GM18951 (cell line): ENCODE measurements around the gene SIGMAR1.

Experiments
- POLR2A ChIP-seq: IDR thresholded peaks from 4 replicates; pipeline ENCODE4 v1.6.1; 2011; ENCODE audit warnings: mild to moderate bottlenecking; ENCODE audit not compliant: insufficient read length, insufficient read depth; ENCODE audit errors: extremely low read depth
- in situ Hi-C: fragments of 300-500 bp; cut with MboI; formaldehyde crosslinking; loops from one replicate; pipeline ENCODE4 v1.12.0; 2022; ENCODE audit warnings: low sequenced_read_pairs, mixed read lengths, inconsistent platforms; ENCODE audit not compliant: unreplicated experiment

Gene SIGMAR1

GRCh38 chr9:34664281-34665066, 26.9 kb upstream of the SIGMAR1 start:
- no peak for TF ChIP-seq POLR2A
- in situ Hi-C loops, result no loop called here

- in situ Hi-C loops, result no loop called here
Observed at GRCh38 chr9:34663303-34663605, 25.7 kb upstream of the SIGMAR1 start.

GRCh38 chr9:34662526-34663302, 25.1 kb upstream of the SIGMAR1 start, which contains the start of gene CCL27:
TSS of gene CCL27 (minus strand) at chr9:34662657. CDS start at chr9:34662633, 24 bp downstream.
- in situ Hi-C loops, result no loop called here
- TF ChIP-seq POLR2A, result no peak

More at GRCh38 chr9:34663303-34663605, 25.7 kb upstream of the SIGMAR1 start:
- no peak for TF ChIP-seq POLR2A

GRCh38 chr9:34659592-34660253, 22.1 kb upstream of the SIGMAR1 start:
- in situ Hi-C loops, result no loop called here
- no peak for TF ChIP-seq POLR2A

- in situ Hi-C loops, result no loop called here
- no peak for TF ChIP-seq POLR2A
Observed at GRCh38 chr9:34658461-34658860, 20.9 kb upstream of the SIGMAR1 start.

DNA sequence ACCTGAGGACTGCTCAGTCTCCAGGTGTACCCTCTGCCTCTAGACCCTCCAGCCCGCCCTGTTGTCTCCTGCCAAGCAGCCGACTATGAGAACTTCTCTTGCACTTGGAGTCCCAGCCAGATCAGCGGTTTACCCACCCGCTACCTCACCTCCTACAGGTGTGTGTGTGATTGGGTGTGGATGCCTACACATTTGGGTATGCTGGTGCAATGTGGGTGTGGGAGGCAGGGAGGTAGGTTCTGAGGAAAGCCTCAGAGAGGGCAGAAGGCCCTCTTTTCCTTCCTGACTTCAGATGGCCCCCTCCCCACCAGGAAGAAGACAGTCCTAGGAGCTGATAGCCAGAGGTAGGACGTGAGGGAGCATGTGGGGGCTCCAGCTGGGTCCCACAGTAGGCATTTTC, 19.4 kb upstream of the SIGMAR1 start:
- in situ Hi-C loops, result no loop called here
- no peak for TF ChIP-seq POLR2A

DNA sequence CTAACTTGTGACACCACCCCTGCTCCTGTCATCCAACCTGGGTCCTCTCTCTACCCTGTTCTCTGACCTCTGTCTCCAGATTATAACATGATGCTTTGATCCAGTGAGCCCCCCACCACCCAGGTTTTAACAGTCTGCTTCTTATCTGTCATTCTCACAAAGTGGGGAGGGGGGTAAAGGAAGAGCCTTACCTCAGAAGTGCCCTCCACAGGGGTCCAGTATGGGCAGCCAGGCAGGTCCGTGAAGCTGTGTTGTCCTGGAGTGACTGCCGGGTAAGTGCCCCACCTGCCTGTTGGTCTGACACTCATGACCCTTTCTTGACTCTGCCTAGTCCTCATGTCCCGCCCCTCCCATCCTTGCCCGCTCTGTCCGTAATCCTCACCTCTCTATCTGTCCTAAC, 17.8 kb upstream of the SIGMAR1 start:
- in situ Hi-C loops, result no loop called here
- TF ChIP-seq POLR2A, result no peak

GRCh38 chr9:34654323-34655051, 16.9 kb upstream of the SIGMAR1 start:
- no peak for TF ChIP-seq POLR2A
- in situ Hi-C loops, result no loop called here

DNA sequence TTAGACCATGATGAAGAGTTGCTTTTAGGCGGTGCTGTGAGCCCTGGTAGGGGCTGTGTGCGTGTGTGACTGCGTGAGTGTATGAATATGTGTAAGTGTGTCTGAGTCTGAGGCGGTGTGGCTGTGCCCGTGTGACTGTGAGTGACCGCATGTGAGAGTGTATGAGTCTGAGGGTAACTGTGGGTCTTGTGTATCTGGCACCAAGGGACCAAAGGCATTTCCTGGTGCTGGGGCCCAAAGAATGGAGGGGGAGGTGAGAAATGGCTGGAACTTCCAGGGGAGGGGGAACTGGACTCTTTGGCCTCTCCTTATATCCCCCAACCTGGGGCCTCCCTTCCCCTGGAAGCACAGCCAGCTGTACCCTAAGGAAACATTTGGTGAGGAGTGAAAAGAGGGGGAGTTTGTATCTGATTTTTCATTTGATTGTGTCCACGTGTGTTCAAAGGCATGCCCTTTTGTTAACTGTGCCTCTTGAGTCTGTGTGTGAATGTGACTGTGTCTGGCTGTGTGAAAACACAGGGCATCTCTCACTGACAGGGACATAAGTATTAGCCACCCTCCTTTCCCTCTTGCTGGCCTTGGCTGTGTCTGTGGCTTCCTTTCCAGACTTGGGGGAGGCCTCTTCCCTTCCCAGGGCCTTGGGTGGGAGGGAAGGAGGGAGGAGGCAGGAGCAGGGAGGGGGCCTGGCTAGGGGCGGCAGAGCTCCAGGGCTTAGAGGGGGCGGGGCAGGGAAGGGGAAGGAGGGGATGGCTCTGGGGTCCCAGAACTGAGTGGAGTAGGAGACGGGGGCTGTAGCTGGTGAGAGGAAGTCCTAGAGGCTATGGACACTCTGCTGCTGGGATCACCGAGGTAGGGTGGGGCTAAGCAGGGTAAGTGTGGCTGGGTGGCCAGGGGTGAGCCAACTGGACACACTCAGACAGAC, 15.8 kb upstream of the SIGMAR1 start:
- in situ Hi-C loops, result no loop called here

DNA sequence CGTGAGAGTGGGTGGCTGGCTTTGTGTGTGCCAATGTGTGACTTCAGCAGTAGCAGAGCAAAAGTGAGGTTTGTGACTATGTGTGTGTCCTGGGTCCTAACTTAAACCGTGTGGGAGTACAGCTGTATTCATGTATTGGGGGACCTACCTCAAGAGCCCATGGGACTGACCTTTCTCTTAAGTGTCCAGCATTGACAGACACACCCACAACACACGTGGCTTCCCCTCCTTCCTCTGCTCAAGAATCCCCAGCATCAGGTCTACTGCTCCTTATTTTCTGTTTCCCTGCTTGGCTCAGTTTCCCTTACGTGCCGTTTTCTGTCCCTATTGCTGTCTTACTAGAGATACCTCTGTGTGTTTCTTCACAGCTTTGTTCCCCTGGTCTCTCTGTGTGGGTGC, 15.0 kb upstream of the SIGMAR1 start:
- TF ChIP-seq POLR2A, result no peak
- in situ Hi-C loops, result no loop called here

More for the DNA sequence above, 15.8 kb upstream of the SIGMAR1 start:
- TF ChIP-seq POLR2A, result no peak

- in situ Hi-C loops, result no loop called here
- peak; percentile 16 for TF ChIP-seq POLR2A
Observed at GRCh38 chr9:34651876-34652601, 14.5 kb upstream of the SIGMAR1 start, which contains the start of gene IL11RA. TSS of gene IL11RA (plus strand) at chr9:34652185. CDS start at chr9:34655218, 3,033 bp downstream.
